OCI-LY7 (cell line): Measurements from ENCODE around the gene TAF13. TPM values are rescaled to one million over a fixed set of nuclear protein-coding genes. Genes with fewer than 3 reads are reported as not detected.
A peak's percentile ranks its signal among the peaks of the same experiment; 100 is the strongest.

ENCODE experiments used
- Bru-seq: library from RNA; stranded (reverse); fragments of 400-500 nt; gene quantifications from one replicate; lab custom pipeline; 2021; lab: Mats Ljungman, UMichigan
- BruChase-seq, 2 experiments: library from RNA; stranded (reverse); fragments of 400-500 nt; gene quantifications; one replicate each; lab custom pipeline; 2021; lab: Mats Ljungman, UMichigan
- BruUV-seq: library from RNA; stranded (reverse); fragments of 400-500 nt; replicated peaks from 2 replicates; lab custom pipeline; 2021; lab: Mats Ljungman, UMichigan
- CTCF ChIA-PET: fragments of 300-600 bp; sonication (Branson Sonifier 250); formaldehyde crosslinking; loops from one replicate; lab custom pipeline; 2022; ENCODE audit warnings: antibody characterized with exemption; ENCODE audit not compliant: unreplicated experiment; lab: Charles Lee
- POLR2A ChIA-PET: fragments of 300-600 bp; sonication (Branson Sonifier 250); formaldehyde crosslinking; loops from one replicate; lab custom pipeline; 2022; ENCODE audit warnings: antibody characterized with exemption; lab: Charles Lee
- DNase-seq: peaks from one replicate; pipeline ENCODE4 v3.0.0-alpha.2; 2015; ENCODE audit warnings: low spot score
- H2AFZ ChIP-seq: fragments of 200-600 bp; sonication (generic), shearing (Covaris generic); 2 replicates; pipeline ENCODE4 v1.6.1; 2014; ENCODE audit warnings: mild to moderate bottlenecking, antibody characterized with exemption, low read length, moderate library complexity
- H3K27ac ChIP-seq: fragments of 200-600 bp; sonication (generic); 2 replicates; pipeline ENCODE4 v1.5.1; 2014; ENCODE audit warnings: mixed run types, low read depth, mild to moderate bottlenecking, moderate library complexity, low read length, inconsistent platforms; ENCODE audit not compliant: poor library complexity, severe bottlenecking
- H3K36me3 ChIP-seq: fragments of 200-600 bp; sonication (generic); 2 replicates; pipeline ENCODE4 v1.6.1; 2014; ENCODE audit warnings: mild to moderate bottlenecking, antibody characterized with exemption, low read length, moderate library complexity, mixed read lengths; ENCODE audit not compliant: insufficient read depth
- H3K4me1 ChIP-seq: fragments of 200-600 bp; sonication (generic); 2 replicates; pipeline ENCODE4 v1.5.1; 2014; ENCODE audit warnings: mild to moderate bottlenecking, low read length; ENCODE audit not compliant: insufficient read depth, poor library complexity, severe bottlenecking
- H3K4me2 ChIP-seq: fragments of 200-600 bp; sonication (generic); 2 replicates; pipeline ENCODE4 v1.6.1; 2014; ENCODE audit warnings: mild to moderate bottlenecking, low read length
- H3K4me3 ChIP-seq: fragments of 200-600 bp; sonication (generic); 2 replicates; pipeline ENCODE4 v1.5.1; 2014; ENCODE audit warnings: mild to moderate bottlenecking, low read depth, low read length; ENCODE audit not compliant: poor library complexity, severe bottlenecking
- H3K79me2 ChIP-seq: fragments of 200-600 bp; sonication (generic); 2 replicates; pipeline ENCODE4 v1.6.1; 2016; ENCODE audit warnings: low read depth, mild to moderate bottlenecking, low read length, moderate library complexity, mixed read lengths; ENCODE audit not compliant: insufficient read depth
- H3K9me2 ChIP-seq: fragments of 200-600 bp; sonication (generic); 2 replicates; pipeline ENCODE4 v1.6.1; 2016; ENCODE audit warnings: mild to moderate bottlenecking, low read length, mixed read lengths; ENCODE audit not compliant: insufficient read depth
- H3K9me3 ChIP-seq: fragments of 200-600 bp; sonication (generic); 2 replicates; pipeline ENCODE4 v1.6.1; 2014; ENCODE audit warnings: mild to moderate bottlenecking, mixed run types, low read length, mixed read lengths
- H4K20me1 ChIP-seq: fragments of 200-600 bp; sonication (generic); 2 replicates; pipeline ENCODE4 v1.6.1; 2014; ENCODE audit warnings: mild to moderate bottlenecking, antibody characterized with exemption, low read length, moderate library complexity, mixed read lengths; ENCODE audit not compliant: insufficient read depth
- EZH2phosphoT487 ChIP-seq: fragments of 200-600 bp; sonication (generic); IDR thresholded peaks from 2 replicates; pipeline ENCODE4 v1.6.1; 2018; ENCODE audit warnings: low read depth, borderline replicate concordance, mild to moderate bottlenecking, mixed run types, antibody characterized with exemption, low read length, moderate library complexity, mixed read lengths
- intact Hi-C: fragments of 100-400 bp; cut with micrococcal nuclease; formaldehyde crosslinking; loops from one replicate; pipeline ENCODE4 v1.10.0; 2022; ENCODE audit not compliant: unreplicated experiment
- long read RNA-seq: library from polyadenylated mRNA; stranded (forward); transcript quantifications from one replicate; pipeline ENCODE4 v2.0.0, GENCODE V29; 2022
- total RNA-seq, 2 experiments: library from RNA; depleted of rRNA in 1 of 2; stranded (reverse); fragments of >200 nt in 1 of 2; shearing (Covaris generic) in 1 of 2; gene quantifications; 2 replicates each; pipeline ENCODE4 v1.2.3, GENCODE V29; 2014 to 2022
- TF ChIP-seq, protein P1 (sequence below): fragments of 200-600 bp; sonication (generic); conservative IDR thresholded peaks from 2 replicates; pipeline ENCODE4 v1.5.1; 2014; ENCODE audit warnings: mild to moderate bottlenecking, antibody characterized with exemption, low read length, moderate library complexity, mixed read lengths

TAF13 gene, protein sequence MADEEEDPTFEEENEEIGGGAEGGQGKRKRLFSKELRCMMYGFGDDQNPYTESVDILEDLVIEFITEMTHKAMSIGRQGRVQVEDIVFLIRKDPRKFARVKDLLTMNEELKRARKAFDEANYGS
- 7.6 and 8.3 TPM in 2 replicates for total RNA-seq (2014; rRNA removed; shearing (Covaris generic))
- total RNA-seq (2022): 22.7 and 27.2 TPM in 2 replicates
- percentile 74 among the genes with signal in this experiment for Bru-seq, nascent RNA
- percentile 82 among the genes with signal in this experiment for BruChase-seq, experiment 1, labeled RNA remaining after a 6-hour chase
- BruChase-seq, experiment 2, labeled RNA remaining after a 2-hour chase: percentile 82 among the genes with signal in this experiment
- long read RNA-seq, partial matches to known transcripts: 0 of 1 reads
- long read RNA-seq, other reads (novel, unspliced or antisense): 1 of 1 reads

DNA sequence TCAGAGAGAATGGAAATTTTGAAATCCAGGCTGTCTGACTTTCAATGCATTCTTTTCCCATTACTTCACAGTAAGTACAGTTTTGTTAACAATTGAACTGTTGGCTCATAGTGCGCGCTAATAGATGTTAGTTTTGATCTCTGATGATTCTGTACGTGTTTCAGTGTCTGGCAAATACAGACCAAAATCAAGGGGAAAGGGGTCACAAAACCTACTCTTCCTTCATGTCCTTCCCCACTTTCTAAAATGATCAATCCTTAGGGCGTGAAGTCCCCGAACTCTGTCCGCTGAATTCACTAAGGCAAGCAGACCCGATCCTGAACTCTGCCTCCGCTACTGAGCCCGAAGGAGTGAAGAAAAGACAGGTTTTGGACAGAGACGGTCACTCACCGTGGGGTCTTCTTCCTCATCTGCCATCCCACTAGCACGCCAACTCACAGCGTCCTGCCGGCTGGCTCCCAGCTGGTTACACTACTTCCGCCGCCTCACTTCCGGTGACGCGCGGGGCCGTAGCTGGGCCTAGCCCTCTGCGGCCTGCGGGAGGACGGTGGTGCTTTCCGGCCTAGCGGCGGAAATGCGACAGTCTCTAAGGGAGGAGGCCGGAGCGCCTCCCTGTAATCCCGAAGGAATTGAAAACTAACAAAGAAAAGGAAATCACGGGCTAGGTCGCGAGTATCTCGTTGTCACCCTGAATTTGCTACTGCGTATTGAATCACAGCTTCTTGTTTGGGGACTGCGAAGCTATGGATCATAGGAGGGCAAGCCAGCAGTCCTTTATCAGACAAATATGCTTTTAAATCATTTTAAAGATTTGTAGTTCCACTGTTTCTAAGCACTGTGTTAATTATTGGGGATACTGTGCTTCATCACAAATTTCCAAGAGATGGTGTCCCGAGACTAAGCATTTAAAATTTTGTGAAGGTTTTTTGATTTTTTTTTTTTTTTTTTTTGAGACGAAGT, at the start of gene TAF13:
TSS of gene TAF13 (minus strand) at position 473 of the 960 bp plus-strand sequence. CDS start at position 417, 56 bp downstream.
- peaks cover 29% of the 10 kb centered on the region for H3K4me1 ChIP-seq
- intact Hi-C loops: loop anchor here (1.0 kb wide), 1 partner anchor 24 kb away; no protein-coding TSS in a partner anchor

DNA sequence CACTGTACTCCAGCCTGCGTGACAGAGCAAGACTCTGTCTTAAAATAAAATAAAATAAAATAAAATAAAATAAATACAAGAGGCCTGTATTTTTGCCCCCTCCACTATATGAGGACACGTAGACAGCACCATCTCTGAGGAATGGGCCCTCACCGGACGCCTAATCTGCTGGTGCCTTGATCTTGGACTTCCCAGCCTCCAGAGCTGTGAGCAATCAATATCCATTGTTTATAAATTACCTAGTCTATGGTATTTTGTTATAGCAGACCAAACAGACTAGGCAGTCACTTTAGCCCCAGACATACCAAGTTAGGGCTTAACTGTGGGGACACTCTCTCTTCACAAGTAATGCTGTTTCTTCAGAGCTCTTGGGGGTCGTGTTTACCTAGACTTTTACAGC, 44.6 kb upstream of the TAF13 start:
- ChIA-PET CTCF (no interaction called here), POLR2A (interaction anchor here (1.3 kb wide), 1 partner anchor 10 kb away, joined by 12 read pairs; no protein-coding TSS in a partner anchor)
- Histone ChIP-seq H3K9me3 (no peaks in the 10 kb centered on the region), H3K36me3 (no peaks in the 10 kb centered on the region), H3K4me3 (no peak overlapping the region), H4K20me1 (no peaks in the 10 kb centered on the region), H3K4me2 (no peak overlapping the region), H2AFZ (no peak overlapping the region), H3K79me2 (no peaks in the 10 kb centered on the region), H3K4me1 (no peaks in the 10 kb centered on the region), H3K27ac (no peak overlapping the region), H3K9me2 (no peaks in the 10 kb centered on the region)
- BruUV-seq: no TSS peak
- intact Hi-C loops: no loop called here
- DNase-seq: no peak
- no peak for TF ChIP-seq EZH2phosphoT487
- TF ChIP-seq, protein P1, sequence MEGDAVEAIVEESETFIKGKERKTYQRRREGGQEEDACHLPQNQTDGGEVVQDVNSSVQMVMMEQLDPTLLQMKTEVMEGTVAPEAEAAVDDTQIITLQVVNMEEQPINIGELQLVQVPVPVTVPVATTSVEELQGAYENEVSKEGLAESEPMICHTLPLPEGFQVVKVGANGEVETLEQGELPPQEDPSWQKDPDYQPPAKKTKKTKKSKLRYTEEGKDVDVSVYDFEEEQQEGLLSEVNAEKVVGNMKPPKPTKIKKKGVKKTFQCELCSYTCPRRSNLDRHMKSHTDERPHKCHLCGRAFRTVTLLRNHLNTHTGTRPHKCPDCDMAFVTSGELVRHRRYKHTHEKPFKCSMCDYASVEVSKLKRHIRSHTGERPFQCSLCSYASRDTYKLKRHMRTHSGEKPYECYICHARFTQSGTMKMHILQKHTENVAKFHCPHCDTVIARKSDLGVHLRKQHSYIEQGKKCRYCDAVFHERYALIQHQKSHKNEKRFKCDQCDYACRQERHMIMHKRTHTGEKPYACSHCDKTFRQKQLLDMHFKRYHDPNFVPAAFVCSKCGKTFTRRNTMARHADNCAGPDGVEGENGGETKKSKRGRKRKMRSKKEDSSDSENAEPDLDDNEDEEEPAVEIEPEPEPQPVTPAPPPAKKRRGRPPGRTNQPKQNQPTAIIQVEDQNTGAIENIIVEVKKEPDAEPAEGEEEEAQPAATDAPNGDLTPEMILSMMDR: no peak

More for the DNA sequence above, at the start of gene TAF13:
- POLR2A ChIA-PET: interaction anchor here (0.6 to 1.8 kb wide), 18 partner anchors 8 to 1255 kb away, joined by 3 to 11 read pairs (median 4); partner anchors contain the start of gene WDR47
- H2AFZ ChIP-seq: peak within 1 kb of the TSS; percentile 85
- peaks cover 12% of the 10 kb centered on the region; the same call in 1 of the 2 replicates for H3K36me3 ChIP-seq
- peak; percentile 96 for DNase-seq
- TSS peak; percentile 99 for BruUV-seq
- TF ChIP-seq EZH2phosphoT487: no peak
- TF ChIP-seq, protein P1: 0 out of 2 replicates have a peak, but pooled peaks have one; percentile 17
- peak within 1 kb of the TSS; percentile 68 for H3K27ac ChIP-seq
- CTCF ChIA-PET: no interaction called here
- H3K79me2 ChIP-seq: peaks cover 14% of the 10 kb centered on the region
- H3K9me3 ChIP-seq: no peaks in the 10 kb centered on the region
- H4K20me1 ChIP-seq: no peaks in the 10 kb centered on the region
- H3K4me2 ChIP-seq: peak within 1 kb of the TSS; percentile 90
- H3K9me2 ChIP-seq: no peaks in the 10 kb centered on the region
- H3K4me3 ChIP-seq: peak within 1 kb of the TSS; percentile 82
